Adrenal gland (tissue), 19 donors: ENCODE results near the gene ZSCAN22. TPM values are rescaled to one million over a fixed set of nuclear protein-coding genes. Genes with fewer than 3 reads are reported as not detected.

Source experiments
- DNase-seq, 7 donors: peaks; one replicate each; pipeline ENCODE4 v3.0.0-alpha.2; 2019 to 2020
- H3K27ac ChIP-seq, 5 donors: fragments of 200-600 bp; sonication (generic) in 4 of 5; 1 replicate in 3 of 5; 2 replicates in 2 of 5; pipeline versions ENCODE4 v1.5.1 to v1.8.0; 2016 to 2020; ENCODE audit warnings: mild to moderate bottlenecking in 1 of 5
- H3K27me3 ChIP-seq: fragments of 200-600 bp; 2 replicates; pipeline ENCODE4 v1.8.0; 2021
- H3K36me3 ChIP-seq, 2 donors: fragments of 200-600 bp; replicated peaks in 1 of 2; 1 replicate in 1 of 2; 2 replicates in 1 of 2; pipeline versions ENCODE4 v1.5.1 to v1.8.0; 2018 to 2022
- H3K4me1 ChIP-seq, 2 donors: fragments of 200-600 bp; replicated peaks in 1 of 2; 1 replicate in 1 of 2; 2 replicates in 1 of 2; pipeline versions ENCODE4 v1.5.1 to v1.8.0; 2018 to 2021
- H3K4me3 ChIP-seq, 4 donors: fragments of 200-600 bp; sonication (generic) in 3 of 4; one replicate each; pipeline ENCODE4 v1.5.1; 2016 to 2018
- H3K9me3 ChIP-seq, 3 donors: fragments of 200-600 bp; sonication (generic) in 1 of 3; replicated peaks in 1 of 3; 1 replicate in 2 of 3; 2 replicates in 1 of 3; pipeline versions ENCODE4 v1.5.1 to v1.8.0; 2016 to 2021
- POLR2A ChIP-seq, 2 donors: fragments of 450-650 bp; IDR thresholded peaks; one replicate each; pipeline ENCODE4 v1.6.1; 2017; ENCODE audit warnings: antibody characterized with exemption in 2 of 2, mild to moderate bottlenecking in 2 of 2, moderate library complexity in 1 of 2
- whole genome bisulfite sequencing, 4 donors: extraction: QIAGEN DNeasy Blood & Tissue Kit in 2 of 4; methylation state at CpG; one replicate each; pipeline versions ENCODE4 v1.1.5 to v1.1.7; 2013 to 2017; 5-methylcytosine and 5-hydroxymethylcytosine counted together
- intact Hi-C, 2 donors: fragments of 100-400 bp; cut with DNase I; formaldehyde crosslinking; loops; one replicate each; pipeline versions ENCODE4 v1.14.1 to v1.15.0; 2022 to 2023
- long read RNA-seq, 10 donors: library from polyadenylated mRNA in 3 of 10; unstranded in 2 of 10; stranded (forward) in 1 of 10; transcript quantifications; one replicate each; pipeline ENCODE4 v2.0.0 and lab custom pipeline, GENCODE V29; 2021 to 2026
- polyA plus RNA-seq, 3 donors: library from polyadenylated mRNA; stranded (reverse); fragments of 200-250 nt in 2 of 3; fragments of 350-450 nt in 1 of 3; fragmentation: Illumina TruSeq in 1 of 3; extraction: RNeasy Lipid Tissue Mini Kit (QIAGEN cat#74804) in 1 of 3; gene quantifications; one replicate each; pipeline ENCODE4 v1.2.3, GENCODE V29; 2013 to 2014
- total RNA-seq, 9 donors: library from RNA; depleted of rRNA in 4 of 9; stranded (reverse); fragments of >200 nt in 4 of 9; fragments of 120-200 nt in 1 of 9; fragmentation: NEBNext Ultra II Directional in 1 of 9; extraction: Animal tissue kit (Norgen Biotek cat#: 25700) in 1 of 9; gene quantifications; one replicate each; pipeline versions ENCODE4 v1.1.0 to v1.2.4, GENCODE V29; 2013 to 2023
- TF ChIP-seq, protein P1 (sequence below), 6 experiments: fragments of 450-650 bp in 4 of 6; fragments of 200-600 bp in 2 of 6; sonication (generic) in 1 of 6; IDR thresholded peaks; 1 replicate in 5 of 6; 2 replicates in 1 of 6; pipeline versions ENCODE4 v1.5.1 to v1.8.0; 2016 to 2021; ENCODE audit warnings: antibody characterized with exemption in 6 of 6, mild to moderate bottlenecking in 2 of 6, moderate library complexity in 1 of 6
- donor health status: healthy with polysubstance abuse.
- donor health status: Bipolar disorder and iron deficiency.
- donor health status: DM: yes; HTN: yes; CAD: no.
- donor health status: DM: no; HTN: no; CAD: no.
- donor health status: DM: no; HTN: no; CAD: no.
- donor health status: DM: yes; HTN: yes; CAD: no.

The ZSCAN22 gene
- total RNA-seq = 1 to 10 TPM; 1.8 to 4.8 (median 3.3) TPM
- polyA plus RNA-seq = 1 to 10 TPM in 2 of 3 donors, under 1 TPM in 1; 0.98 to 3.1 (median 1.2) TPM
- long read RNA-seq, donor 1 = 0 reads
- long read RNA-seq, donor 2 = 0 reads
- long read RNA-seq, donor 3 = 0 reads
- long read RNA-seq, donor 4, full-length matches to known transcripts = 1 of 4 reads
- long read RNA-seq, donor 4, partial matches to known transcripts = 0 of 4 reads
- long read RNA-seq, donor 4, other reads (novel, unspliced or antisense) = 3 of 4 reads
- long read RNA-seq, donor 5, full-length matches to known transcripts = 1 of 1 reads
- long read RNA-seq, donor 5, partial matches to known transcripts = 0 of 1 reads
- long read RNA-seq, donor 5, other reads (novel, unspliced or antisense) = 0 of 1 reads
- long read RNA-seq, donor 6 = 0 reads
- long read RNA-seq, donor 7 = 0 reads
- long read RNA-seq, donor 8 = 0 reads
- long read RNA-seq, donor 9 = 0 reads
- long read RNA-seq, donor 10, full-length matches to known transcripts = 1 of 1 reads
- long read RNA-seq, donor 10, partial matches to known transcripts = 0 of 1 reads
- long read RNA-seq, donor 10, other reads (novel, unspliced or antisense) = 0 of 1 reads

DNA sequence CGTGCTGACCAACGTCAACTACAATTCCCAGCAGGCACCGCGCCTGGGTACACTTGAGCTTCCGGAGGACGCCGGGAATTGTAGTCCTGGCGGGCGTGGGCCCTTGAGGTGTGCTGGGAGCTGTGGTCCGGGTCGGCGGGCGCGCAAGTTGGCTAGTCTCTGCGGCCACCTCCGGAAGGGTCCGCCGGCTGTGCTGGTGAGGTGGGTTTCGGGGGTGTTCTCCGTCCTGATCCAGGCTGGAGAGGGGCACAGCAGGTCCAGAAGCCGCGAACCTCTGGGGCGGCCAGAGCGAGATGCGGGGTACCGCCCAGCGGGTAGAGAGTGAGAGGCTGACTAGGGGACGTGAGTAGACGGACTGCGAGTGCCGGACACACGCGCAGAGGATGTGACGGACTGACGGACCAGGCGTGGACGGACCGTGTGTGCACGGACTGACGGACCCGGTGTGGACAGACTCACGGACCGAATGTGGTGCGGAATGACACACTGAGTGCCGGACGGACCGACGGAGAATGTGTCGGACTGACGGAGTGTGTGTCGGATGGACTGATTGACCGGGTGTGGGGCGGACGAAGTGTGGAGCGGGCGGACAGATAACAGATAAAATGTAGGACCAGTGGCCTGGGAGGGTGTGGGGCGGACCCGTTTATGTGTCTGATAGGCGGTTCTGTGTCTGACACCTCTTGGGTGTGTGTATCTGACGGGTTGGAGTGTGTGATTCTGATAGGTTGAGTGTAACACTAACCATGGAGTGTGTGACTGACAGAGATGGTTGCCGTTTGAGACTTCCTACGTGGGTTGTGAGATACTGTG is at the start of gene ZSCAN22:
TSS of gene ZSCAN22 (plus strand) at position 81 of the 813 bp plus-strand sequence. CDS start 7,809 bp downstream, outside the sequence.
- Histone ChIP-seq H3K9me3 (no peaks in the 10 kb centered on the region), H3K36me3 (peaks cover 0 to 4% of the 10 kb centered on the region in 2 donors), H3K27ac (peak within 1 kb of the TSS; percentile 78 to 96 (median 90)), H3K4me1 (peaks cover 0 to 23% of the 10 kb centered on the region in 2 donors), H3K4me3 (peak within 1 kb of the TSS; percentile 40 to 89 (median 64)), H3K27me3 (no peaks in the 10 kb centered on the region)
- intact Hi-C loops = no loop called here
- DNase-seq = peak; percentile 96 to 99 (median 97)
- WGBS, 4 donors = 0 to 1% (median 0%) methylated on average over 35 to 62 of the region's 62 CpGs
- TF ChIP-seq, protein P1, sequence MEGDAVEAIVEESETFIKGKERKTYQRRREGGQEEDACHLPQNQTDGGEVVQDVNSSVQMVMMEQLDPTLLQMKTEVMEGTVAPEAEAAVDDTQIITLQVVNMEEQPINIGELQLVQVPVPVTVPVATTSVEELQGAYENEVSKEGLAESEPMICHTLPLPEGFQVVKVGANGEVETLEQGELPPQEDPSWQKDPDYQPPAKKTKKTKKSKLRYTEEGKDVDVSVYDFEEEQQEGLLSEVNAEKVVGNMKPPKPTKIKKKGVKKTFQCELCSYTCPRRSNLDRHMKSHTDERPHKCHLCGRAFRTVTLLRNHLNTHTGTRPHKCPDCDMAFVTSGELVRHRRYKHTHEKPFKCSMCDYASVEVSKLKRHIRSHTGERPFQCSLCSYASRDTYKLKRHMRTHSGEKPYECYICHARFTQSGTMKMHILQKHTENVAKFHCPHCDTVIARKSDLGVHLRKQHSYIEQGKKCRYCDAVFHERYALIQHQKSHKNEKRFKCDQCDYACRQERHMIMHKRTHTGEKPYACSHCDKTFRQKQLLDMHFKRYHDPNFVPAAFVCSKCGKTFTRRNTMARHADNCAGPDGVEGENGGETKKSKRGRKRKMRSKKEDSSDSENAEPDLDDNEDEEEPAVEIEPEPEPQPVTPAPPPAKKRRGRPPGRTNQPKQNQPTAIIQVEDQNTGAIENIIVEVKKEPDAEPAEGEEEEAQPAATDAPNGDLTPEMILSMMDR (IDR thresholded peaks at IDR 0.05) = no peak
- TF ChIP-seq POLR2A (IDR thresholded peaks at IDR 0.05) = peak; percentile 48 to 66

DNA sequence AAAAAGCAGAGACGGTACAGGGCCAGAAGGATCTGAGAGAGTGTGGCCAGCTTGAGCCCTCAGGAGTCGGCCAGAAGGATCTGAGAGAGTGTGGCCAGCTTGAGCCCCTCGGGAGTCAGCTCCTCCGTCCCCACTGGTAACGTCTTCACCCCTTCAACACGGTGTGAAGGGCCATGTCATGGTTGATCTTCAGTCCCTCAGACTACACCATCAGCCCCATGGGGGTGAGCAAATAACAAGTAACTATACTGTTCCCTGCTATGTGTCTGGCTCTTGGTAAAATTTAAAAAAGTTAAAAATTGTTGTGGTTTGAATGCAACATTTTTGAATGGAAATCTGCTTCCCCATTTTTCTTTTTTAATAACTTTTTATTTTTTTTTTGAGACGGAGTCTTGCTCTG is 49.6 kb upstream of the ZSCAN22 start:
- no peaks in the 10 kb centered on the region for H3K27me3 ChIP-seq
- no peak for DNase-seq
- H3K27ac ChIP-seq = no peak overlapping the region
- 92 to 99% (median 97%) methylated on average over 7 of the region's 7 CpGs for WGBS, 4 donors
- peaks cover 0 to 26% (median 0%) of the 10 kb centered on the region in 3 donors for H3K9me3 ChIP-seq
- intact Hi-C loops = no loop called here
- TF ChIP-seq, protein P1 (IDR thresholded peaks at IDR 0.05) = no peak
- no peak for TF ChIP-seq POLR2A (IDR thresholded peaks at IDR 0.05)
- peaks cover 6 to 11% of the 10 kb centered on the region in 2 donors for H3K4me1 ChIP-seq
- H3K4me3 ChIP-seq = no peak overlapping the region
- no peaks in the 10 kb centered on the region for H3K36me3 ChIP-seq

DNA sequence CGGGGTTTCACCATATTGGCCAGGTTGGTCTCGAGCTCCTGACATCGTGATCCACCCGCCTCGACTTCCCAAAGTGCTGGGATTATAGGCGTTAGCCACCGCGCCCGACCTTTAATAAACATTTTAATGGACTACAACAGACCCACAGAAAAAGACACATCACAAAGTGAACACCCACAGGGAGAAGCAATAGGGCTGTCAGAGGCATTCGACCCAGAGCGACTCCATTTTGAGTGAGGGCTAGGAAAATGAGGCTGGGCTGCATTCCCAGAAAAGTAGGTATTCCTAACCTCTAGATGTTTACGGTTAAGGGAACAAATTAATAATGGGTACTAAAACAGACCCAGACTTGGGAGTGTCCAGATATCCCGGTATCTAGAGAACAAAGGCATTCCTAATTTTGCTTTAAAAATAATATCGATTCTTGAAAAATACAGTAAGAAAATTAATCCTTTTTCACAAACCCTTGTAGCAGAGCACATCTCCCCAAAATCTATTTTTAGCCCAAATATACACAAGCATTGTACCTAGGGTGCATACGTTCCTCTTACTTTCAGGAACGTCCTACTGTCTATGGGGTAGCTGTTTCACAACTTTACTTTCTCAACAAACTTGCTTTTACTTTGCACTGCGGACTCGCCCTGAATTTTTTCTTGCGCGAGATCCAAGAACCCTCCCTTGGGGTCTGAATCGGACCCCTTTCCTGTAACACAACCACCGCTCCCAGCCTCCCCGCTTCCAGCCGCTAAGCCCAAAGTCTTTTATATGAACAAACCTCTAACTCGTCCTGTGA is 48.9 kb upstream of the ZSCAN22 start:
- 40 to 45% (median 44%) methylated on average over 24 to 25 of the region's 25 CpGs for WGBS, 4 donors
- intact Hi-C loops = no loop called here
- Histone ChIP-seq H3K27ac (peak overlapping the region; percentile 83 to 96 (median 89)), H3K36me3 (no peaks in the 10 kb centered on the region), H3K27me3 (no peaks in the 10 kb centered on the region), H3K4me1 (peaks cover 6 to 11% of the 10 kb centered on the region in 2 donors), H3K9me3 (peaks cover 0 to 18% (median 0%) of the 10 kb centered on the region in 3 donors), H3K4me3 (peak overlapping the region in 3 of 4 donors; percentile 74 to 75 (median 75))
- peak in 1 of 7 donors; percentile 59 for DNase-seq
- TF ChIP-seq POLR2A (IDR thresholded peaks at IDR 0.05) = no peak
- TF ChIP-seq, protein P1 (IDR thresholded peaks at IDR 0.05) = peak in 2 of 6 experiments; percentile 3 to 12
